Thyroid gland (tissue), 4 donors: ENCODE measurements around the gene MTARC2.

Source experiments
- CTCF ChIP-seq, 6 experiments: fragments of 200-600 bp in 3 of 6; fragments of 450-650 bp in 3 of 6; sonication (generic) in 3 of 6; IDR thresholded peaks; one replicate each; pipeline ENCODE4 v1.5.1; 2016 to 2019; ENCODE audit warnings: antibody characterized with exemption in 6 of 6, mild to moderate bottlenecking in 2 of 6, inconsistent platforms in 1 of 6, moderate library complexity in 1 of 6
- POLR2A ChIP-seq, 2 donors: fragments of 450-650 bp; IDR thresholded peaks; one replicate each; pipeline ENCODE4 v1.6.1; 2017; ENCODE audit warnings: antibody characterized with exemption in 2 of 2, mild to moderate bottlenecking in 2 of 2, moderate library complexity in 1 of 2

GRCh38 chr1:220804202-220804586 lies 56.1 kb downstream of the MTARC2 start:
- TF ChIP-seq CTCF (IDR thresholded peaks at IDR 0.05) (no peak), POLR2A (IDR thresholded peaks at IDR 0.05) (no peak)
